ENCODE results near the gene ADCY6.
A peak's percentile ranks its signal among the peaks of the same experiment; 100 is the strongest.
"Not testable (repeated sequence)": the region's sequence is repeated elsewhere in the genome, so short reads cannot be mapped to it uniquely, and the experiment has no call there.

Gene ADCY6

DNA sequence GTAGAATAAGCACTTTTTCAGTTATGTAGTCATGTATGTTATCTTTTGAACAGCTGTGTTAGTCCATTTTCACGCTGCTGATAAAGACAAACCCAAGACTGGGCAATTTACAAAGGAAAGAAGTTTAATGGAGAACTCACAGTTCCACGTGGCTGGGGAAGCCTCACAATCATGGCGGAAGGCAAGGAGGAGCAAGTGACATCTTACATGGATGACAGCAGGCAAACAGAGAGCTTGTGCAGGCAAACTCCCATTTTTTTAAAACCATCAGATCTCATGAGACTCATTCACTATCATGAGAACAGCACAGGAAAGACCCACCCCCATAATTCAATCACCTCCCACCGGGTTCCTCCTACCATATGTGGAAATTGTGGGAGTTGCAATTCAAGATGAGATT lies 69.9 kb downstream of the ADCY6 start:
- H3K4me3 ChIP-seq (ENCODE audit: low read depth, low read length, poor library complexity, severe bottlenecking); H2AFZ ChIP-seq (ENCODE audit: low read length); H3K9me2 ChIP-seq (ENCODE audit: low read depth, low read length); H3K27me3 ChIP-seq (ENCODE audit: insufficient read depth, low read length); H3K4me2 ChIP-seq (ENCODE audit: low read length); H3K27ac ChIP-seq (ENCODE audit: low read depth, low read length, poor library complexity, severe bottlenecking); H3K9ac ChIP-seq (ENCODE audit: low read length); H3F3A ChIP-seq (ENCODE audit: insufficient read depth, low read length); H3K9me3 ChIP-seq (ENCODE audit: low read length); H4K20me1 ChIP-seq (ENCODE audit: insufficient read depth, low read length): not testable (repeated sequence)
- Histone ChIP-seq H3K4me1 (ENCODE audit: insufficient read depth, low read length, severe bottlenecking) (peaks cover 24% of the 10 kb centered on the region), H3K36me3 (ENCODE audit: insufficient read depth, low read length) (peaks cover 13% of the 10 kb centered on the region), H3K79me2 (ENCODE audit: insufficient read depth, low read length) (peaks cover 25% of the 10 kb centered on the region)

DNA sequence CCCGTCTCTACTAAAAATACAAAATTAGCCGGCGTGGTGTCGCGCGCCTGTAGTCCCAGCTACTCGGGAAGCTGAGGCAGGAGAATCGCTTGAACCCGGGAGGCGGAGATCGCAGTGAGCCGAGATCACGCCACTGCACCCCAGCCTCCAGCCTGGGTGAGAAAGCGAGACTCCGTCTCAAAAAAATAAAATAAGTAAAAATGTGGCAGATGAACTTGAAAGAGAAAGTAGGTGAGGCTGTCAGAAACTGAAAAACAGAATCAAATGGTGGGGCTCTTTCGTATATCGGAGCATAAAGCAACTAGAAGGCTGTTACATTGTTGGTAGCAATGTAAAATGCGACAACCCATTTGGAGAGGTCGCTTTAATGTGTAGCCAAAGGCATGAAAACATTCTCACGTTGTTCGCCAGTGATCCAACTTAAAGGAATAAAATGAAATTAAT lies 71.6 kb downstream of the ADCY6 start:
- Histone ChIP-seq H3K9me2 (ENCODE audit: low read depth, low read length) (no peaks in the 10 kb centered on the region), H3K27ac (ENCODE audit: low read depth, low read length, poor library complexity, severe bottlenecking) (peak overlapping the region; percentile 75)
- TF ChIP-seq EZH2 (IDR thresholded peaks at IDR 0.05; ENCODE audit: borderline replicate concordance, low read length) = no peak
- TF ChIP-seq, protein P1, sequence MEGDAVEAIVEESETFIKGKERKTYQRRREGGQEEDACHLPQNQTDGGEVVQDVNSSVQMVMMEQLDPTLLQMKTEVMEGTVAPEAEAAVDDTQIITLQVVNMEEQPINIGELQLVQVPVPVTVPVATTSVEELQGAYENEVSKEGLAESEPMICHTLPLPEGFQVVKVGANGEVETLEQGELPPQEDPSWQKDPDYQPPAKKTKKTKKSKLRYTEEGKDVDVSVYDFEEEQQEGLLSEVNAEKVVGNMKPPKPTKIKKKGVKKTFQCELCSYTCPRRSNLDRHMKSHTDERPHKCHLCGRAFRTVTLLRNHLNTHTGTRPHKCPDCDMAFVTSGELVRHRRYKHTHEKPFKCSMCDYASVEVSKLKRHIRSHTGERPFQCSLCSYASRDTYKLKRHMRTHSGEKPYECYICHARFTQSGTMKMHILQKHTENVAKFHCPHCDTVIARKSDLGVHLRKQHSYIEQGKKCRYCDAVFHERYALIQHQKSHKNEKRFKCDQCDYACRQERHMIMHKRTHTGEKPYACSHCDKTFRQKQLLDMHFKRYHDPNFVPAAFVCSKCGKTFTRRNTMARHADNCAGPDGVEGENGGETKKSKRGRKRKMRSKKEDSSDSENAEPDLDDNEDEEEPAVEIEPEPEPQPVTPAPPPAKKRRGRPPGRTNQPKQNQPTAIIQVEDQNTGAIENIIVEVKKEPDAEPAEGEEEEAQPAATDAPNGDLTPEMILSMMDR (IDR thresholded peaks at IDR 0.05; ENCODE audit: low read length) = no peak

DNA sequence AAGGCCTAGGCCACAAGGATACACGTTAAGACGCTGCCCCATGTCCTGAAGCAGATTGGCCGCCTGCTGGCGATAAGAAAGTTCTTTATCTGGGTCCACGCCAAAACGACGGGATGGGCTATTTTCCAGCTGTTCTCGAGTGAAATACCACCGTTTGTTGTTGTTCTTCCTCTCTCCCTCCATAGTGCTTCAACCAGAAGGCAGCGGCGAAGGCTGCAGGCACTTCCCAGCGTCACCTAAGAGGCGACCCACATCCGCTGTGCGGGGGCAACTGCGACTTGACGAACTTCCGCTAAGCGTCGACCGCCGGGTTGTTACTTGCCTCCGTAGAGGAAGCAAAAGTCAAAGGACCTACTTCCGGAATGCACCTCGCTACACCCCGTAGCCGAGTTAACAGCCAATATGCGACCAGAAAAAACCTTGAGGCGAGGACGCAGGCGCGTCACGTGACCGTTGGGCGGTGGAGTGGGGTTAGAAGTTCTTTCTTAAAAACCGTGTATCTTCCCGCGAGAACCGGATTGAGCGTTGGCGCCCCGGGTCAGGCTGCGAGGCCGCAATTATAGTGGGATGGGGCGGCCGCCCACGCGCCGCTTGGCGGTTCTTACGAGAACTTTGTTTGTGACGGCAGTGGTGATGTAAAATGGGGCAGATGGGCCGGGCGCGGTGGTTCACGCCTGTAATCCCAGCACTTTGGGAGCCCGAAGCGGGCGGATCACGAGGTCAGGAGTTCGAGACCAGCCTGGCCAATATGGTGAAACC lies 72.2 kb downstream of the ADCY6 start, which contains the start of gene CCNT1:
TSS of gene CCNT1 (minus strand) at position 215 of the 759 bp plus-strand sequence. CDS start at position 183, 32 bp downstream.
- Histone ChIP-seq H2AFZ (ENCODE audit: low read length) (peak within 1 kb of the TSS; percentile 51; the same call in 1 of the 2 replicates), H3K9me2 (ENCODE audit: low read depth, low read length) (no peaks in the 10 kb centered on the region), H3K79me2 (ENCODE audit: insufficient read depth, low read length) (peaks cover 37% of the 10 kb centered on the region), H3K27me3 (ENCODE audit: insufficient read depth, low read length) (no peaks in the 10 kb centered on the region), H3K36me3 (ENCODE audit: insufficient read depth, low read length) (peaks cover 29% of the 10 kb centered on the region), H4K20me1 (ENCODE audit: insufficient read depth, low read length) (no peaks in the 10 kb centered on the region), H3K4me2 (ENCODE audit: low read length) (peak within 1 kb of the TSS; percentile 84), H3K4me1 (ENCODE audit: insufficient read depth, low read length, severe bottlenecking) (peaks cover 26% of the 10 kb centered on the region), H3K9me3 (ENCODE audit: low read length) (0 out of 2 replicates have a peak, but pooled peaks cover 4% of the 10 kb centered on the region), H3K4me3 (ENCODE audit: low read depth, low read length, poor library complexity, severe bottlenecking) (peak within 1 kb of the TSS; percentile 85), H3K9ac (ENCODE audit: low read length) (peak within 1 kb of the TSS; percentile 91), H3K27ac (ENCODE audit: low read depth, low read length, poor library complexity, severe bottlenecking) (peak within 1 kb of the TSS; percentile 75), H3F3A (ENCODE audit: insufficient read depth, low read length) (no peaks in the 10 kb centered on the region; the same call in 1 of the 2 replicates)
- TF ChIP-seq, protein P1 (IDR thresholded peaks at IDR 0.05; ENCODE audit: low read length) = no peak; the same call in 1 of the 2 replicates
- TF ChIP-seq EZH2 (IDR thresholded peaks at IDR 0.05; ENCODE audit: borderline replicate concordance, low read length) = no peak

More for the DNA sequence above, 71.6 kb downstream of the ADCY6 start:
- peaks cover 23% of the 10 kb centered on the region for H3K36me3 ChIP-seq (ENCODE audit: insufficient read depth, low read length)
- no peaks in the 10 kb centered on the region for H4K20me1 ChIP-seq (ENCODE audit: insufficient read depth, low read length)
- H2AFZ ChIP-seq (ENCODE audit: low read length) = peak overlapping the region; percentile 51; the same call in 1 of the 2 replicates
- peak overlapping the region; percentile 84 for H3K4me2 ChIP-seq (ENCODE audit: low read length)
- H3K4me3 ChIP-seq (ENCODE audit: low read depth, low read length, poor library complexity, severe bottlenecking) = peak overlapping the region; percentile 85
- H3K9me3 ChIP-seq (ENCODE audit: low read length) = 0 out of 2 replicates have a peak, but pooled peaks cover 4% of the 10 kb centered on the region
- no peaks in the 10 kb centered on the region for H3K27me3 ChIP-seq (ENCODE audit: insufficient read depth, low read length)
- peak overlapping the region; percentile 72 for H3K9ac ChIP-seq (ENCODE audit: low read length)
- H3F3A ChIP-seq (ENCODE audit: insufficient read depth, low read length) = no peaks in the 10 kb centered on the region; the same call in 1 of the 2 replicates
- peaks cover 26% of the 10 kb centered on the region for H3K4me1 ChIP-seq (ENCODE audit: insufficient read depth, low read length, severe bottlenecking)
- peaks cover 37% of the 10 kb centered on the region for H3K79me2 ChIP-seq (ENCODE audit: insufficient read depth, low read length)
